ENCODE data around the gene DENND4A.

Gene DENND4A

GRCh38 chr15:65827065-65827464 is 35.0 kb upstream of the DENND4A start:
- no peak for TF ChIP-seq CTCF (IDR thresholded peaks at IDR 0.05; ENCODE audit: insufficient read depth, low read depth, low read length, missing control alignments)
- no peak for DNase-seq (ENCODE audit: low read depth)
- H3K4me3 ChIP-seq (ENCODE audit: low read depth, low read length): no peak overlapping the region

GRCh38 chr15:65824941-65825544 is 33.0 kb upstream of the DENND4A start:
- DNase-seq (ENCODE audit: low read depth): no peak
- TF ChIP-seq CTCF (IDR thresholded peaks at IDR 0.05; ENCODE audit: insufficient read depth, low read depth, low read length, missing control alignments): no peak

GRCh38 chr15:65824031-65824743 is 32.1 kb upstream of the DENND4A start:
- DNase-seq (ENCODE audit: low read depth): peak; percentile 77
- TF ChIP-seq CTCF (IDR thresholded peaks at IDR 0.05; ENCODE audit: insufficient read depth, low read depth, low read length, missing control alignments): peak; percentile 69
- H3K4me3 ChIP-seq (ENCODE audit: low read depth, low read length): no peak overlapping the region

More at GRCh38 chr15:65824941-65825544, 33.0 kb upstream of the DENND4A start:
- H3K4me3 ChIP-seq (ENCODE audit: low read depth, low read length): no peak overlapping the region

GRCh38 chr15:65822316-65822715 is 30.2 kb upstream of the DENND4A start:
- no peak for TF ChIP-seq CTCF (IDR thresholded peaks at IDR 0.05; ENCODE audit: insufficient read depth, low read depth, low read length, missing control alignments)
- DNase-seq (ENCODE audit: low read depth): no peak
- H3K4me3 ChIP-seq (ENCODE audit: low read depth, low read length): no peak overlapping the region

GRCh38 chr15:65821070-65821469 is 29.0 kb upstream of the DENND4A start:
- TF ChIP-seq CTCF (IDR thresholded peaks at IDR 0.05; ENCODE audit: insufficient read depth, low read depth, low read length, missing control alignments): no peak

GRCh38 chr15:65819563-65819960 is 27.5 kb upstream of the DENND4A start:
- no peak for DNase-seq (ENCODE audit: low read depth)
- no peak for TF ChIP-seq CTCF (IDR thresholded peaks at IDR 0.05; ENCODE audit: insufficient read depth, low read depth, low read length, missing control alignments)
- H3K4me3 ChIP-seq (ENCODE audit: low read depth, low read length): no peak overlapping the region

More at GRCh38 chr15:65821070-65821469, 29.0 kb upstream of the DENND4A start:
- no peak overlapping the region for H3K4me3 ChIP-seq (ENCODE audit: low read depth, low read length)
- peak; percentile 47 for DNase-seq (ENCODE audit: low read depth)
